Heart left ventricle (tissue), 13 donors: ENCODE results near the gene PHTF1.

Source experiments
- POLR2A ChIP-seq, 2 donors: fragments of 450-650 bp; IDR thresholded peaks; one replicate each; pipeline ENCODE4 v1.6.1; 2017; ENCODE audit warnings: antibody characterized with exemption in 2 of 2, mild to moderate bottlenecking in 2 of 2, moderate library complexity in 2 of 2
- TF ChIP-seq, protein P1 (sequence below), 12 donors: fragments of 200-600 bp; sonication (generic) in 4 of 12; IDR thresholded peaks; one replicate each; pipeline versions ENCODE4 v1.5.0 to v1.8.0; 2018 to 2022; ENCODE audit warnings: antibody characterized with exemption in 12 of 12, mild to moderate bottlenecking in 5 of 12
- donor health status: ischemic (EF 13 %, LVEDD 7.1; RV severe dilation, severe dysfunction).
- donor health status: DM: no; HTN: yes; CAD: no.
- donor health status: DM: no; HTN: no; CAD: no.
- donor health status: ischemic (EF 25% LVEDD 6.9; RV normal size, moderate dysfunction).
- donor health status: ischemic (EF 25% LVEDD 5.7; RV mildly dilated, moderate dysfunction).
- donor health status: ischemic (EF 35%, LVEDD 5.7; RV mildly dilated, moderate dysfunction).
- donor health status: nonischemic (EF 11% LVEDD 7.7; RV severe dilation, severe dysfunction).
- donor health status: DM: yes; HTN: yes; CAD: no.
- donor health status: PGD.
- donor health status: ischemic (EF 29% LVEDD 5.4; RV normal size, mild dysfunction).
- donor health status: nonischemic (EF 23%, LVEDD 6.1; RV moderate dilation, normal function).

DNA sequence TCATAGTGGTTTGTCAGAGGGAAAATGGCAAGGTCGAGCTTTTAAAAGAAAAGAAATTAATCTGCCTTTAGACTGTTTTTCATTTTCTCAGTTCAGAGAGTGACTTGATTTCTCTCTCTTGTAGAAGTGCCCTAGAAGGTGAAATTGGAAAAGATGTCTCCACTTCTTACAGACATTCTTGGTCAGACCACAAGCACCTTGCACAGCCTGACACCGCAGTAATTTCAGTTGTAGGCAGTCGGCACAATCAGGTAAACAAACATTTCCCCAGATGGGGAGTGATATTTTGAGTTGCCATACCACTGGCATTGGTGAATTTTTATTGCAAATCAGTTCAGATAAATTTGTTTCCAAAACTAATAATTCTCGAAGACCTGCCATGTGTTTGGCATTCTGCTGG is 86.8 kb downstream of the PHTF1 start:
- no peak for TF ChIP-seq POLR2A (IDR thresholded peaks at IDR 0.05)
- TF ChIP-seq, protein P1, sequence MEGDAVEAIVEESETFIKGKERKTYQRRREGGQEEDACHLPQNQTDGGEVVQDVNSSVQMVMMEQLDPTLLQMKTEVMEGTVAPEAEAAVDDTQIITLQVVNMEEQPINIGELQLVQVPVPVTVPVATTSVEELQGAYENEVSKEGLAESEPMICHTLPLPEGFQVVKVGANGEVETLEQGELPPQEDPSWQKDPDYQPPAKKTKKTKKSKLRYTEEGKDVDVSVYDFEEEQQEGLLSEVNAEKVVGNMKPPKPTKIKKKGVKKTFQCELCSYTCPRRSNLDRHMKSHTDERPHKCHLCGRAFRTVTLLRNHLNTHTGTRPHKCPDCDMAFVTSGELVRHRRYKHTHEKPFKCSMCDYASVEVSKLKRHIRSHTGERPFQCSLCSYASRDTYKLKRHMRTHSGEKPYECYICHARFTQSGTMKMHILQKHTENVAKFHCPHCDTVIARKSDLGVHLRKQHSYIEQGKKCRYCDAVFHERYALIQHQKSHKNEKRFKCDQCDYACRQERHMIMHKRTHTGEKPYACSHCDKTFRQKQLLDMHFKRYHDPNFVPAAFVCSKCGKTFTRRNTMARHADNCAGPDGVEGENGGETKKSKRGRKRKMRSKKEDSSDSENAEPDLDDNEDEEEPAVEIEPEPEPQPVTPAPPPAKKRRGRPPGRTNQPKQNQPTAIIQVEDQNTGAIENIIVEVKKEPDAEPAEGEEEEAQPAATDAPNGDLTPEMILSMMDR (IDR thresholded peaks at IDR 0.05) = no peak
